Breast epithelium (tissue), 3 donors: Measurements from ENCODE around the gene WHRN.

Experiments
- POLR2A ChIP-seq: fragments of 450-650 bp; IDR thresholded peaks from one replicate; pipeline ENCODE4 v1.6.1; 2016; ENCODE audit warnings: antibody characterized with exemption, mild to moderate bottlenecking, moderate library complexity
- POLR2AphosphoS5 ChIP-seq, 3 donors: sonication (generic); formaldehyde crosslinking; IDR thresholded peaks; one replicate each; pipeline ENCODE4 v1.6.1; 2017; ENCODE audit warnings: antibody characterized with exemption in 3 of 3
- TF ChIP-seq, protein P1 (sequence below), 3 donors: fragments of 450-650 bp; IDR thresholded peaks; one replicate each; pipeline ENCODE4 v1.5.1; 2016 to 2017; ENCODE audit warnings: antibody characterized with exemption in 3 of 3, mild to moderate bottlenecking in 3 of 3, moderate library complexity in 3 of 3

DNA sequence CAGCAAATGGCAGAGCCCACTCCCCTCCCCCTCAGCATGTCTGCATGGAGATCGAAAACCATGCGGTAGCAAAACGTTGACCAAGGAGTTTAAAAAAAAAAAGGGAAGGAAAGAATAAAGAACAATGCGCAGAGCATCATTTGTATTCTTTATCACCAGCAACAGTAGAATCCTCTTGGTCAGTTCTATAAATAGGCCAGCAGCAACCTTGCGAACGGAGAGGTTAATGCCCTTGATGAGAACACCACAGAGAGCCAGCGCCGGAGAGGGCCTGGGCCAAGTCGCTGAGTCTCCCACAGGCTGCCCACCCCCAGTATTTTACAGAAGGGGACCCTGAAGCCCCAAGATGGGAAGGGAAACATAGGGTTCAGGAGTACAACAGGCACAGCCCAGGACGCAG, 22.7 kb downstream of the WHRN start:
- TF ChIP-seq, protein P1, sequence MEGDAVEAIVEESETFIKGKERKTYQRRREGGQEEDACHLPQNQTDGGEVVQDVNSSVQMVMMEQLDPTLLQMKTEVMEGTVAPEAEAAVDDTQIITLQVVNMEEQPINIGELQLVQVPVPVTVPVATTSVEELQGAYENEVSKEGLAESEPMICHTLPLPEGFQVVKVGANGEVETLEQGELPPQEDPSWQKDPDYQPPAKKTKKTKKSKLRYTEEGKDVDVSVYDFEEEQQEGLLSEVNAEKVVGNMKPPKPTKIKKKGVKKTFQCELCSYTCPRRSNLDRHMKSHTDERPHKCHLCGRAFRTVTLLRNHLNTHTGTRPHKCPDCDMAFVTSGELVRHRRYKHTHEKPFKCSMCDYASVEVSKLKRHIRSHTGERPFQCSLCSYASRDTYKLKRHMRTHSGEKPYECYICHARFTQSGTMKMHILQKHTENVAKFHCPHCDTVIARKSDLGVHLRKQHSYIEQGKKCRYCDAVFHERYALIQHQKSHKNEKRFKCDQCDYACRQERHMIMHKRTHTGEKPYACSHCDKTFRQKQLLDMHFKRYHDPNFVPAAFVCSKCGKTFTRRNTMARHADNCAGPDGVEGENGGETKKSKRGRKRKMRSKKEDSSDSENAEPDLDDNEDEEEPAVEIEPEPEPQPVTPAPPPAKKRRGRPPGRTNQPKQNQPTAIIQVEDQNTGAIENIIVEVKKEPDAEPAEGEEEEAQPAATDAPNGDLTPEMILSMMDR (IDR thresholded peaks at IDR 0.05): no peak
- TF ChIP-seq POLR2A (no peak), POLR2AphosphoS5 (IDR thresholded peaks at IDR 0.05) (no peak)
